ENCODE data around the gene ANKH. TPM values are rescaled to one million over a fixed set of nuclear protein-coding genes. Genes with fewer than 3 reads are reported as not detected.
A peak's percentile ranks its signal among the peaks of the same experiment; 100 is the strongest.

ANKH gene
- total RNA-seq, 2 donors from 2014 or later = 177 to 205 TPM

DNA sequence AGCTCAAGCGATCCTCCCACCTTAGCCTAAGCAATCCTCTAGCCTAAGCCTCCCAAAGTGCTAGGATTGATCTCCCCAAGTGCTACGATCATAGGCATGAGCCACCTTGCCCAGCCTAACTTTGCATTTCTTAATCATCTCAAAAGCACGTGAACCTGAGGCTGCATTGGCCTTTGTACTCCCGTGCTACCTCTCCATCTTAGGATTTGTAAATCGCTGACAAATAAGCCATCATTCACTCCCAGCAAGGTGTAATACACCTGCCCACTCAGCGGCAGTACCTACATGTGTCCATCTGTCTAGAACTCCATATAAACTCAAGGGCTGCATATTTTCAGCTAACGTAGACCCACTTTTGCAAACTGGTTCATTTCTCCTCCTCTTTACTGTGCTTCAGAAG is 2.8 kb downstream of the ANKH start:
- ATAC-seq (ENCODE audit: insufficient number of reproducible peaks, low FRiP score, low read depth) (no peak), DNase-seq (ENCODE audit: low spot score) (no peak)
- no peaks in the 10 kb centered on the region for H3K36me3 ChIP-seq
- peak overlapping the region; percentile 95 for H3K4me3 ChIP-seq
- peaks cover 20 to 46% of the 10 kb centered on the region in 2 donors for H3K4me1 ChIP-seq (ENCODE audit: control insufficient read depth in 1 of 2, low read depth in 2 of 2)
- TF ChIP-seq, protein P1, sequence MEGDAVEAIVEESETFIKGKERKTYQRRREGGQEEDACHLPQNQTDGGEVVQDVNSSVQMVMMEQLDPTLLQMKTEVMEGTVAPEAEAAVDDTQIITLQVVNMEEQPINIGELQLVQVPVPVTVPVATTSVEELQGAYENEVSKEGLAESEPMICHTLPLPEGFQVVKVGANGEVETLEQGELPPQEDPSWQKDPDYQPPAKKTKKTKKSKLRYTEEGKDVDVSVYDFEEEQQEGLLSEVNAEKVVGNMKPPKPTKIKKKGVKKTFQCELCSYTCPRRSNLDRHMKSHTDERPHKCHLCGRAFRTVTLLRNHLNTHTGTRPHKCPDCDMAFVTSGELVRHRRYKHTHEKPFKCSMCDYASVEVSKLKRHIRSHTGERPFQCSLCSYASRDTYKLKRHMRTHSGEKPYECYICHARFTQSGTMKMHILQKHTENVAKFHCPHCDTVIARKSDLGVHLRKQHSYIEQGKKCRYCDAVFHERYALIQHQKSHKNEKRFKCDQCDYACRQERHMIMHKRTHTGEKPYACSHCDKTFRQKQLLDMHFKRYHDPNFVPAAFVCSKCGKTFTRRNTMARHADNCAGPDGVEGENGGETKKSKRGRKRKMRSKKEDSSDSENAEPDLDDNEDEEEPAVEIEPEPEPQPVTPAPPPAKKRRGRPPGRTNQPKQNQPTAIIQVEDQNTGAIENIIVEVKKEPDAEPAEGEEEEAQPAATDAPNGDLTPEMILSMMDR (IDR thresholded peaks at IDR 0.05) = no peak
- H3K27me3 ChIP-seq (replicated peaks; ENCODE audit: insufficient read depth) = no peaks in the 10 kb centered on the region
- H3K9me3 ChIP-seq = no peaks in the 10 kb centered on the region
- H3K27ac ChIP-seq = peak overlapping the region in 1 of 2 donors; percentile 78

GRCh38 chr5:14864181-14864812 is 7.3 kb downstream of the ANKH start:
- H3K27me3 ChIP-seq (replicated peaks; ENCODE audit: insufficient read depth) = no peaks in the 10 kb centered on the region
- no peaks in the 10 kb centered on the region for H3K36me3 ChIP-seq
- peaks cover 35 to 79% of the 10 kb centered on the region in 2 donors for H3K4me1 ChIP-seq (ENCODE audit: control insufficient read depth in 1 of 2, low read depth in 2 of 2)
- H3K27ac ChIP-seq = peak overlapping the region; percentile 66 to 79
- DNase-seq (ENCODE audit: low spot score) = no peak
- peak; percentile 82 for ATAC-seq (ENCODE audit: insufficient number of reproducible peaks, low FRiP score, low read depth)
- TF ChIP-seq, protein P1 (IDR thresholded peaks at IDR 0.05) = no peak
- no peak overlapping the region for H3K4me3 ChIP-seq
- H3K9me3 ChIP-seq = no peaks in the 10 kb centered on the region

- TF ChIP-seq, protein P1 (IDR thresholded peaks at IDR 0.05) = no peak
- Histone ChIP-seq H3K4me1 (ENCODE audit: control insufficient read depth in 1 of 2, low read depth in 2 of 2) (peaks cover 29 to 69% of the 10 kb centered on the region in 2 donors), H3K36me3 (no peaks in the 10 kb centered on the region), H3K27me3 (replicated peaks; ENCODE audit: insufficient read depth) (no peaks in the 10 kb centered on the region), H3K27ac (peak overlapping the region; percentile 59 to 79), H3K9me3 (no peaks in the 10 kb centered on the region), H3K4me3 (no peak overlapping the region)
- DNase-seq (ENCODE audit: low spot score) = no peak
- no peak for ATAC-seq (ENCODE audit: insufficient number of reproducible peaks, low FRiP score, low read depth)
These were observed 8.5 kb downstream of the ANKH start for GRCh38 chr5:14863105-14863504.

GRCh38 chr5:14861123-14861765 is 10.3 kb downstream of the ANKH start:
- H3K4me3 ChIP-seq = no peak overlapping the region
- ATAC-seq (ENCODE audit: insufficient number of reproducible peaks, low FRiP score, low read depth) (no peak), DNase-seq (ENCODE audit: low spot score) (no peak)
- no peaks in the 10 kb centered on the region for H3K9me3 ChIP-seq
- no peaks in the 10 kb centered on the region for H3K27me3 ChIP-seq (replicated peaks; ENCODE audit: insufficient read depth)
- H3K27ac ChIP-seq = peak overlapping the region; percentile 10 to 32
- peaks cover 27 to 64% of the 10 kb centered on the region in 2 donors for H3K4me1 ChIP-seq (ENCODE audit: control insufficient read depth in 1 of 2, low read depth in 2 of 2)
- H3K36me3 ChIP-seq = no peaks in the 10 kb centered on the region
- TF ChIP-seq, protein P1 (IDR thresholded peaks at IDR 0.05) = no peak

DNA sequence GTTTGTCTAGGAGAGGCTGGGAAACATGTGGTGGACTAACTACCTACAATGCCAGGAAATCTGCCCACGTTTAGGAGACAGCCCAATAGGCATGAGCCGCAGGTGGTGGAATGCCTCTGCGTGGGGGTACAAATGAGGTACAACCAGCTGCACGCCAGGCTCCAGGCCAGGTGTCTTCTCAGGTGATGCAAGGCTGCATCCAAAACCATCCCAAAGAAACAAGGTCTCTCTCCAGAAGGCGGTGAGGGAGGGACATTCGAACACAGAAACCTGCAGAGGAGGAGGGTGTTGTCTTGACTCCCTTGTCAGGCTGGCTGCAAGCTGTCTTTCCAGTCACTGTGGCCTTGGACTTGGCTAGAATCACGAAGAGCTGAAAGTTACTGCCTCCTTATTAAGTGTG is 11.6 kb downstream of the ANKH start:
- Histone ChIP-seq H3K36me3 (no peaks in the 10 kb centered on the region), H3K4me3 (no peak overlapping the region), H3K4me1 (ENCODE audit: control insufficient read depth in 1 of 2, low read depth in 2 of 2) (peaks cover 21 to 55% of the 10 kb centered on the region in 2 donors), H3K9me3 (no peaks in the 10 kb centered on the region), H3K27me3 (replicated peaks; ENCODE audit: insufficient read depth) (no peaks in the 10 kb centered on the region), H3K27ac (no peak overlapping the region)
- DNase-seq (ENCODE audit: low spot score) (no peak), ATAC-seq (ENCODE audit: insufficient number of reproducible peaks, low FRiP score, low read depth) (no peak)
- TF ChIP-seq, protein P1 (IDR thresholded peaks at IDR 0.05) = no peak
